ENCODE data around the gene SMIM15.

DNA sequence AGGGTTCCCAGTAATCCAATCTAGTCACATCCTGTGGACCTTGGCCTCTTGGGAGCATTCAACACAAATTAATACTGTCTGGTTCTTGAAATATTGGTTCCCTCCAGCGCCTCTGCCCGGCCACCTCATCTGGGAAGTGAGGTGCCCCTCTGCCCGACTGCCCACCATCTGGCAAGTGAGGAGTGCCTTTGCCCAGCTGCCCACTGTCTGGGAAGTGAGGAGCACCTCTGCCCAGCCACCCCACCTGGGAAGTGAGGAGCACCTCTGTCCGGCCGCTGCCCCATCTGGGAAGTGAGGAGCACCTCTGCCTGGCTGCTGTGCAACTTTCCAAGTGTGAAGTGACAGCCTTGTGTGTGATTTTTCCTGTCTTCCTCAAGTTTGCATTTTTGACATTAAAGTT, 42.7 kb upstream of the SMIM15 start:
- TF ChIP-seq CTCF (IDR thresholded peaks at IDR 0.05 in 2 of 3, conservative IDR thresholded peaks at IDR 0.05 in 1 of 3; ENCODE audit: borderline replicate concordance in 1 of 3, insufficient read depth in 1 of 3, low read depth in 2 of 3, low read length in 2 of 3) (no peak), EZH2 (IDR thresholded peaks at IDR 0.05) (no peak), POLR2A (IDR thresholded peaks at IDR 0.05; ENCODE audit: borderline replicate concordance, extremely low read depth, insufficient read depth, insufficient read length) (no peak), MAX (IDR thresholded peaks at IDR 0.05) (no peak), EZH2phosphoT487 (IDR thresholded peaks at IDR 0.05; ENCODE audit: borderline replicate concordance) (no peak), CEBPB (IDR thresholded peaks at IDR 0.05; ENCODE audit: low read depth) (no peak), REST (IDR thresholded peaks at IDR 0.05; ENCODE audit: low read depth) (no peak), POLR2AphosphoS5 (IDR thresholded peaks at IDR 0.05; ENCODE audit: low read depth, low read length) (no peak), SP1 (IDR thresholded peaks at IDR 0.05; ENCODE audit: low read depth) (no peak), JUND (IDR thresholded peaks at IDR 0.05) (no peak), RAD21 (IDR thresholded peaks at IDR 0.05; ENCODE audit: low read depth) (no peak)
- TF ChIP-seq, protein P1, sequence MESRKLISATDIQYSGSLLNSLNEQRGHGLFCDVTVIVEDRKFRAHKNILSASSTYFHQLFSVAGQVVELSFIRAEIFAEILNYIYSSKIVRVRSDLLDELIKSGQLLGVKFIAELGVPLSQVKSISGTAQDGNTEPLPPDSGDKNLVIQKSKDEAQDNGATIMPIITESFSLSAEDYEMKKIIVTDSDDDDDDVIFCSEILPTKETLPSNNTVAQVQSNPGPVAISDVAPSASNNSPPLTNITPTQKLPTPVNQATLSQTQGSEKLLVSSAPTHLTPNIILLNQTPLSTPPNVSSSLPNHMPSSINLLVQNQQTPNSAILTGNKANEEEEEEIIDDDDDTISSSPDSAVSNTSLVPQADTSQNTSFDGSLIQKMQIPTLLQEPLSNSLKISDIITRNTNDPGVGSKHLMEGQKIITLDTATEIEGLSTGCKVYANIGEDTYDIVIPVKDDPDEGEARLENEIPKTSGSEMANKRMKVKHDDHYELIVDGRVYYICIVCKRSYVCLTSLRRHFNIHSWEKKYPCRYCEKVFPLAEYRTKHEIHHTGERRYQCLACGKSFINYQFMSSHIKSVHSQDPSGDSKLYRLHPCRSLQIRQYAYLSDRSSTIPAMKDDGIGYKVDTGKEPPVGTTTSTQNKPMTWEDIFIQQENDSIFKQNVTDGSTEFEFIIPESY (IDR thresholded peaks at IDR 0.05; ENCODE audit: extremely low read depth, insufficient replicate concordance, low read length) = no peak

Measured in HCT116 (cell line).